Kidney (tissue), 14 donors: ENCODE data around the gene RCAN2. TPM values are rescaled to one million over a fixed set of nuclear protein-coding genes. Genes with fewer than 3 reads are reported as not detected.

Experiments
- DNase-seq, 5 donors: peaks; one replicate each; pipeline ENCODE4 v3.0.0-alpha.2; 2013 to 2020
- FAIRE-seq: peaks from 2 replicates; lab custom pipeline; 2012; peaks lifted over from hg19 to GRCh38; lab: Jason Lieb, UNC
- H3K27ac ChIP-seq, 2 donors: one replicate each; pipeline ENCODE4 v1.7.0; 2013; ENCODE audit warnings: low read depth in 2 of 2, low read length in 2 of 2, inconsistent platforms in 1 of 2
- H3K27me3 ChIP-seq: one replicate; pipeline ENCODE4 v1.7.1; 2013; ENCODE audit warnings: low read length, inconsistent platforms; ENCODE audit not compliant: control insufficient read depth, insufficient read depth
- H3K36me3 ChIP-seq, 3 donors: one replicate each; pipeline versions ENCODE4 v1.7.0 to v1.7.1; 2013; ENCODE audit warnings: low read length in 3 of 3, control low read depth in 1 of 3, inconsistent platforms in 1 of 3; ENCODE audit not compliant: insufficient read depth in 3 of 3, control insufficient read depth in 2 of 3
- H3K4me1 ChIP-seq, 3 donors: one replicate each; pipeline versions ENCODE4 v1.7.0 to v1.7.1; 2013; ENCODE audit warnings: low read length in 3 of 3, inconsistent platforms in 1 of 3, low read depth in 1 of 3; ENCODE audit not compliant: control insufficient read depth in 2 of 3, insufficient read depth in 2 of 3
- H3K4me3 ChIP-seq, 3 donors: one replicate each; pipeline versions ENCODE4 v1.7.0 to v1.8.1; 2013; ENCODE audit warnings: low read length in 3 of 3, control low read depth in 1 of 3, inconsistent platforms in 1 of 3
- H3K9ac ChIP-seq, 3 donors: one replicate each; pipeline versions ENCODE4 v1.7.0 to v1.7.1; 2013; ENCODE audit warnings: low read length in 3 of 3, control low read depth in 1 of 3, inconsistent platforms in 1 of 3
- H3K9me3 ChIP-seq, 3 donors: one replicate each; pipeline versions ENCODE4 v1.7.0 to v1.7.1; 2013; ENCODE audit warnings: low read length in 3 of 3, control low read depth in 1 of 3, inconsistent platforms in 1 of 3; ENCODE audit not compliant: control insufficient read depth in 2 of 3, insufficient read depth in 1 of 3
- intact Hi-C: fragments of 100-400 bp; cut with DNase I; formaldehyde crosslinking; loops from one replicate; pipeline ENCODE4 v1.11.1; 2022
- polyA plus RNA-seq: library from polyadenylated mRNA; stranded (reverse); fragments of 350-450 nt; fragmentation: Illumina TruSeq; extraction: RNeasy Lipid Tissue Mini Kit (QIAGEN cat#74804); gene quantifications from one replicate; pipeline ENCODE4 v1.2.3, GENCODE V29; 2014; ENCODE audit warnings: low read depth, low replicate concordance; ENCODE audit not compliant: insufficient read depth
- total RNA-seq: library from RNA; stranded (reverse); fragmentation: NEBNext Ultra II Directional; extraction: Animal tissue kit (Norgen Biotek cat#: 25700); gene quantifications from one replicate; pipeline ENCODE4 v1.2.1, GENCODE V29; 2021
- TF ChIP-seq, protein P1 (sequence below): IDR thresholded peaks from 3 replicates; pipeline ENCODE4 v1.5.1; 2012; ENCODE audit warnings: mild to moderate bottlenecking, moderate library complexity, borderline replicate concordance; ENCODE audit not compliant: insufficient read depth; ENCODE audit errors: extremely low read depth
- donor health status: control.
- donor health status: control.
- donor health status: control.
- donor health status: control.
- donor health status: control.
- donor health status: DM: yes; HTN: yes; CAD: no.
- donor health status: Normal renal cell carcinoma (clear cell type).

RCAN2 gene
- total and polyA plus RNA-seq, 2 donors from 2014 or later, result 25.7 to 37.4 TPM

DNA sequence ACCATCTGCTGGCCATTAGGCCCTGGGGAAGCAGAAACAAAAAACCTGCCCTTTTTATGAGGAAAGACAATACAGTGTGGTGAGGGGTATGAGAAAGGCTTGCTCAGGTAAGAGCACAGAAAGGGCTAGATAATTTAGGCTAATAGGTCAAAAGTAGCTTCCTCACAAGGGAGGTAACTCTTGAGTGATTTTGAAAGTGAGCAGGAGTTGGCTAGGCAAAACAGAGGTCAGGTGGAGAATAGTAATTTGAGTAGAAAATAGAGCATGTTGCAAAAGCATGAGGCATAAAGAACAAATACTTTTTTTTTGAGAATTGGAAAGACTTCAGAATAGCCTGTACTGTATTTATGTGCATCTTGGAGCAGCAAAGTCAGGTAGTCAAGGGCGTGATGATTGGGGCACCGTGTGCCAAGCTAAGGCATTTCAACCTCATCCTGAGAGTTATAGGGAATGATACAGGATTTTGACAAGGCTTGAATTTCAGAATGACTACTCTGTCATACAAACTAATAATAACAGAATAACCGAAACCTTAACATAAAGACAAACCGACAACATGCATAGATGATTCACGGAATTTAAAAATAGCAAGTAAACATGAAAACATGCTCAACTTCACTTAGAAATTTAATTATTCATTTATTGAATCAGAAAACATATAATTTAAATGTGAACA lies 197.5 kb downstream of the RCAN2 start:
- no peak overlapping the region for H3K4me3 ChIP-seq
- no peak overlapping the region for H3K27ac ChIP-seq
- no peaks in the 10 kb centered on the region for H3K9me3 ChIP-seq
- no peaks in the 10 kb centered on the region for H3K36me3 ChIP-seq
- no peak for FAIRE-seq
- TF ChIP-seq, protein P1, sequence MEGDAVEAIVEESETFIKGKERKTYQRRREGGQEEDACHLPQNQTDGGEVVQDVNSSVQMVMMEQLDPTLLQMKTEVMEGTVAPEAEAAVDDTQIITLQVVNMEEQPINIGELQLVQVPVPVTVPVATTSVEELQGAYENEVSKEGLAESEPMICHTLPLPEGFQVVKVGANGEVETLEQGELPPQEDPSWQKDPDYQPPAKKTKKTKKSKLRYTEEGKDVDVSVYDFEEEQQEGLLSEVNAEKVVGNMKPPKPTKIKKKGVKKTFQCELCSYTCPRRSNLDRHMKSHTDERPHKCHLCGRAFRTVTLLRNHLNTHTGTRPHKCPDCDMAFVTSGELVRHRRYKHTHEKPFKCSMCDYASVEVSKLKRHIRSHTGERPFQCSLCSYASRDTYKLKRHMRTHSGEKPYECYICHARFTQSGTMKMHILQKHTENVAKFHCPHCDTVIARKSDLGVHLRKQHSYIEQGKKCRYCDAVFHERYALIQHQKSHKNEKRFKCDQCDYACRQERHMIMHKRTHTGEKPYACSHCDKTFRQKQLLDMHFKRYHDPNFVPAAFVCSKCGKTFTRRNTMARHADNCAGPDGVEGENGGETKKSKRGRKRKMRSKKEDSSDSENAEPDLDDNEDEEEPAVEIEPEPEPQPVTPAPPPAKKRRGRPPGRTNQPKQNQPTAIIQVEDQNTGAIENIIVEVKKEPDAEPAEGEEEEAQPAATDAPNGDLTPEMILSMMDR, result no peak
- H3K9ac ChIP-seq, result no peak overlapping the region
- H3K27me3 ChIP-seq, result no peaks in the 10 kb centered on the region
- intact Hi-C loops, result no loop called here
- DNase-seq, result no peak
- H3K4me1 ChIP-seq, result peaks cover 4 to 6% (median 5%) of the 10 kb centered on the region in 3 donors

GRCh38 chr6:46291880-46292279 lies 199.4 kb downstream of the RCAN2 start:
- no peak for DNase-seq
- TF ChIP-seq, protein P1, result no peak

DNA sequence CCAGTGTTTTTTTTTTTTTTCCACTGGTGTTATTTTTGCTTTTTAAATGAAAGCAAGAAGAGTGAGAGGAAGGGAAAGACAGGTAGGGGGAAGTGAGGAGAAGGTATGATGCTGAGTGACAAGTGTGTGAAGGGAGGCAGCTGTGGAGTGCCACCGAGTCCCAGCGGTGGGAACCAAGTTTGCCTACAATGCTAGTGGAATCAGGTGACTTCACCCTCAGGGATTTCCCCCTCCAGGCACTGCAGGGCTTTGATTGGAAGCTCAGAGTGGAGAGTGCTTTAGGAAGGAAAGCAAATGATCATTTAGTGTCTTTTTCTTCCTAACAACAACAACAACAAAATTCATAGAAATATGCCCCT lies 200.0 kb downstream of the RCAN2 start:
- no peaks in the 10 kb centered on the region for H3K36me3 ChIP-seq
- TF ChIP-seq, protein P1, result no peak

More at GRCh38 chr6:46291880-46292279, 199.4 kb downstream of the RCAN2 start:
- FAIRE-seq, result no peak
- Histone ChIP-seq H3K9ac (no peak overlapping the region), H3K27ac (no peak overlapping the region), H3K4me1 (peaks cover 4 to 6% (median 5%) of the 10 kb centered on the region in 3 donors), H3K27me3 (no peaks in the 10 kb centered on the region), H3K36me3 (no peaks in the 10 kb centered on the region), H3K9me3 (no peaks in the 10 kb centered on the region), H3K4me3 (no peak overlapping the region)
- intact Hi-C loops, result no loop called here

More for the DNA sequence above, 200.0 kb downstream of the RCAN2 start:
- peak in 1 of 5 donors; percentile 19 for DNase-seq
- no peak overlapping the region for H3K4me3 ChIP-seq
- FAIRE-seq, result no peak
- no peak overlapping the region for H3K9ac ChIP-seq
- no peak overlapping the region for H3K27ac ChIP-seq
- intact Hi-C loops, result no loop called here
- no peaks in the 10 kb centered on the region for H3K9me3 ChIP-seq
- no peaks in the 10 kb centered on the region for H3K27me3 ChIP-seq
- peaks cover 4 to 6% (median 5%) of the 10 kb centered on the region in 3 donors for H3K4me1 ChIP-seq
